ENCODE results near the gene RAB20. TPM values are rescaled to one million over a fixed set of nuclear protein-coding genes. Genes with fewer than 3 reads are reported as not detected.

RAB20 gene
- total and polyA plus RNA-seq, 4 donors: 9.8 to 36.9 (median 25.2) TPM

- no peak overlapping the region for H3K27ac ChIP-seq (ENCODE audit: low read depth in 1 of 2, low read length in 2 of 2)
- H3K4me3 ChIP-seq (ENCODE audit: low read depth in 1 of 3, low read length in 3 of 3): no peak overlapping the region
- peaks cover 9 to 26% (median 17%) of the 10 kb centered on the region in 4 donors for H3K4me1 ChIP-seq (ENCODE audit: control insufficient read depth in 4 of 4, insufficient read depth in 4 of 4, low read length in 3 of 4)
- TF ChIP-seq NR2F2 (IDR thresholded peaks at IDR 0.05) (no peak), RXRA (IDR thresholded peaks at IDR 0.05) (no peak), FOXA2 (IDR thresholded peaks at IDR 0.05) (no peak), HNF4A (conservative IDR thresholded peaks at IDR 0.05) (no peak), GABPA (IDR thresholded peaks at IDR 0.05 in 1 of 2, conservative IDR thresholded peaks at IDR 0.05 in 1 of 2) (no peak), ZBTB33 (IDR thresholded peaks at IDR 0.05) (no peak), CTCF (IDR thresholded peaks at IDR 0.05; ENCODE audit: low read depth, low read length, missing input control) (no peak), SP1 (IDR thresholded peaks at IDR 0.05) (no peak), RAD21 (IDR thresholded peaks at IDR 0.05) (no peak), YY1 (IDR thresholded peaks at IDR 0.05) (no peak), TAF1 (conservative IDR thresholded peaks at IDR 0.05) (no peak), HNF4G (IDR thresholded peaks at IDR 0.05) (no peak)
- no peaks in the 10 kb centered on the region for H3K9me3 ChIP-seq (ENCODE audit: control insufficient read depth in 4 of 4, low read length in 3 of 4)
- H3K27me3 ChIP-seq (ENCODE audit: control insufficient read depth in 4 of 4, insufficient read depth in 4 of 4, low read length in 3 of 4): no peaks in the 10 kb centered on the region
- no peak overlapping the region for H3K9ac ChIP-seq (ENCODE audit: low read depth in 1 of 2, low read length in 2 of 2)
- DNase-seq (ENCODE audit: low spot score): no peak
- H3K36me3 ChIP-seq (ENCODE audit: control insufficient read depth in 4 of 4, insufficient read depth in 3 of 4, low read depth in 1 of 4, low read length in 3 of 4): peaks cover 0 to 3% (median 0%) of the 10 kb centered on the region in 4 donors
- WGBS: 82% methylated on average over 6 of the region's 6 CpGs
Observed at GRCh38 chr13:110542169-110542796, 19.2 kb downstream of the RAB20 start.

GRCh38 chr13:110541526-110541920, 20.0 kb downstream of the RAB20 start:
- peak overlapping the region; percentile 64 to 77 for H3K27ac ChIP-seq (ENCODE audit: low read depth in 1 of 2, low read length in 2 of 2)
- TF ChIP-seq SP1 (IDR thresholded peaks at IDR 0.05): peak; percentile 17
- no peak for TF ChIP-seq HNF4G (IDR thresholded peaks at IDR 0.05)
- no peak for DNase-seq (ENCODE audit: low spot score)
- WGBS: 55% methylated on average over 4 of the region's 4 CpGs
- no peaks in the 10 kb centered on the region for H3K9me3 ChIP-seq (ENCODE audit: control insufficient read depth in 4 of 4, low read length in 3 of 4)
- no peaks in the 10 kb centered on the region for H3K36me3 ChIP-seq (ENCODE audit: control insufficient read depth in 4 of 4, insufficient read depth in 3 of 4, low read depth in 1 of 4, low read length in 3 of 4)
- H3K4me1 ChIP-seq (ENCODE audit: control insufficient read depth in 4 of 4, insufficient read depth in 4 of 4, low read length in 3 of 4): peaks cover 9 to 25% (median 17%) of the 10 kb centered on the region in 4 donors
- H3K9ac ChIP-seq (ENCODE audit: low read depth in 1 of 2, low read length in 2 of 2): peak overlapping the region in 1 of 2 donors; percentile 29
- H3K27me3 ChIP-seq (ENCODE audit: control insufficient read depth in 4 of 4, insufficient read depth in 4 of 4, low read length in 3 of 4): no peaks in the 10 kb centered on the region
- H3K4me3 ChIP-seq (ENCODE audit: low read depth in 1 of 3, low read length in 3 of 3): no peak overlapping the region

- H3K9ac ChIP-seq (ENCODE audit: low read depth in 1 of 2, low read length in 2 of 2): peak overlapping the region in 1 of 2 donors; percentile 17
- TF ChIP-seq FOXA2 (IDR thresholded peaks at IDR 0.05) (peak; percentile 56), FOXA1 (IDR thresholded peaks at IDR 0.05) (peak; percentile 61), HNF4A (conservative IDR thresholded peaks at IDR 0.05) (peak in 1 of 2 donors; percentile 50), NR2F2 (IDR thresholded peaks at IDR 0.05) (no peak), MAX (IDR thresholded peaks at IDR 0.05) (peak; percentile 89), TAF1 (conservative IDR thresholded peaks at IDR 0.05) (no peak), SP1 (IDR thresholded peaks at IDR 0.05) (peak; percentile 59), RXRA (IDR thresholded peaks at IDR 0.05) (peak in 1 of 2 donors; percentile 68), HNF4G (IDR thresholded peaks at IDR 0.05) (no peak), YY1 (IDR thresholded peaks at IDR 0.05) (peak; percentile 38), EGR1 (IDR thresholded peaks at IDR 0.05; ENCODE audit: low read depth in 2 of 2) (no peak), CTCF (IDR thresholded peaks at IDR 0.05; ENCODE audit: low read depth, low read length, missing input control) (no peak), ATF3 (IDR thresholded peaks at IDR 0.05) (no peak), RAD21 (IDR thresholded peaks at IDR 0.05) (peak in 1 of 2 donors; percentile 9), GABPA (IDR thresholded peaks at IDR 0.05 in 1 of 2, conservative IDR thresholded peaks at IDR 0.05 in 1 of 2) (no peak), ZBTB33 (IDR thresholded peaks at IDR 0.05) (no peak)
Observed at GRCh38 chr13:110540871-110541525, 20.5 kb downstream of the RAB20 start.

More at GRCh38 chr13:110540871-110541525, 20.5 kb downstream of the RAB20 start:
- H3K9me3 ChIP-seq (ENCODE audit: control insufficient read depth in 4 of 4, low read length in 3 of 4): no peaks in the 10 kb centered on the region
- H3K4me3 ChIP-seq (ENCODE audit: low read depth in 1 of 3, low read length in 3 of 3): no peak overlapping the region
- WGBS: 42% methylated on average over 15 of the region's 15 CpGs
- peaks cover 9 to 26% (median 18%) of the 10 kb centered on the region in 4 donors for H3K4me1 ChIP-seq (ENCODE audit: control insufficient read depth in 4 of 4, insufficient read depth in 4 of 4, low read length in 3 of 4)
- no peak for DNase-seq (ENCODE audit: low spot score)
- no peaks in the 10 kb centered on the region for H3K27me3 ChIP-seq (ENCODE audit: control insufficient read depth in 4 of 4, insufficient read depth in 4 of 4, low read length in 3 of 4)
- H3K36me3 ChIP-seq (ENCODE audit: control insufficient read depth in 4 of 4, insufficient read depth in 3 of 4, low read depth in 1 of 4, low read length in 3 of 4): no peaks in the 10 kb centered on the region
- peak overlapping the region; percentile 64 to 77 for H3K27ac ChIP-seq (ENCODE audit: low read depth in 1 of 2, low read length in 2 of 2)

Data from liver (tissue), 9 donors.